C4-2B (cell line): Measurements from ENCODE around the gene FAM163B.

Experiments used
- CTCF ChIP-seq: fragments of 450-650 bp; conservative IDR thresholded peaks from 2 replicates; pipeline ENCODE4 v1.5.1; 2017; ENCODE audit warnings: mild to moderate bottlenecking
- ZFX ChIP-seq: fragments of 450-650 bp; IDR thresholded peaks from 2 replicates; pipeline ENCODE4 v1.6.1; 2017

- no peak for TF ChIP-seq CTCF
- TF ChIP-seq ZFX, result no peak
These were observed 48.0 kb upstream of the FAM163B start for GRCh38 chr9:133657120-133657661.
